Neural progenitor cell (in vitro differentiated cells): ENCODE data around the gene PRIMA1.

ENCODE experiments used
- CTCF ChIP-seq: fragments of 200-600 bp; sonication (generic); IDR thresholded peaks from 2 replicates; pipeline ENCODE4 v1.5.1; 2017; ENCODE audit warnings: antibody characterized with exemption, mild to moderate bottlenecking
- EZH2 ChIP-seq: fragments of 200-600 bp; sonication (generic); IDR thresholded peaks from 2 replicates; pipeline ENCODE4 v1.6.1; 2017; ENCODE audit warnings: antibody characterized with exemption, mild to moderate bottlenecking, moderate library complexity

- peak; percentile 35 for TF ChIP-seq CTCF
- peak; percentile 11 for TF ChIP-seq EZH2
Observed at GRCh38 chr14:93788543-93789227, 400 bp upstream of the PRIMA1 start.
